HEK293 (cell line): Measurements from ENCODE around the gene LKAAEAR1.

Experiments
- EGR2 ChIP-seq: fragments of 450-650 bp; formaldehyde crosslinking; IDR thresholded peaks from 2 replicates; pipeline ENCODE4 v1.5.1; 2016; ENCODE audit warnings: low read depth, missing biosample characterization, missing genetic modification characterization
- HOXA7 ChIP-seq: sonication (generic); formaldehyde crosslinking; IDR thresholded peaks from 2 replicates; pipeline ENCODE4 v1.8.1; 2022; ENCODE audit warnings: missing genetic modification reagents, borderline replicate concordance
- HOXC10 ChIP-seq: sonication (generic); formaldehyde crosslinking; IDR thresholded peaks from 2 replicates; pipeline ENCODE4 v1.8.1; 2023; ENCODE audit warnings: mild to moderate bottlenecking, missing genetic modification reagents
- IKZF3 ChIP-seq: fragments of 450-650 bp; IDR thresholded peaks from 2 replicates; pipeline ENCODE4 v1.5.0; 2018; ENCODE audit warnings: missing biosample characterization, mild to moderate bottlenecking, missing genetic modification characterization, moderate library complexity
- KLF1 ChIP-seq: fragments of 450-650 bp; formaldehyde crosslinking; IDR thresholded peaks from 2 replicates; pipeline ENCODE4 v1.5.1; 2016; ENCODE audit warnings: missing biosample characterization, missing genetic modification characterization
- KLF9 ChIP-seq: fragments of 450-650 bp; formaldehyde crosslinking; IDR thresholded peaks from 2 replicates; pipeline ENCODE4 v1.5.1; 2016; ENCODE audit warnings: missing biosample characterization, missing genetic modification characterization, low read depth
- ZBTB20 ChIP-seq: fragments of 450-650 bp; formaldehyde crosslinking; IDR thresholded peaks from 2 replicates; pipeline ENCODE4 v1.5.1; 2016; ENCODE audit warnings: missing biosample characterization, missing genetic modification characterization
- ZFHX2 ChIP-seq: fragments of 450-650 bp; formaldehyde crosslinking; conservative IDR thresholded peaks from 2 replicates; pipeline ENCODE4 v1.5.1; 2016; ENCODE audit warnings: missing biosample characterization, missing genetic modification characterization
- ZFP37 ChIP-seq: fragments of 450-650 bp; formaldehyde crosslinking; IDR thresholded peaks from 2 replicates; pipeline ENCODE4 v1.5.1; 2016; ENCODE audit warnings: missing biosample characterization, missing genetic modification characterization
- ZNF132 ChIP-seq: fragments of 450-650 bp; formaldehyde crosslinking; IDR thresholded peaks from 2 replicates; pipeline ENCODE4 v1.5.1; 2017; ENCODE audit warnings: missing biosample characterization, missing genetic modification characterization, borderline replicate concordance
- ZNF169 ChIP-seq: fragments of 450-650 bp; formaldehyde crosslinking; IDR thresholded peaks from 2 replicates; pipeline ENCODE4 v1.5.1; 2016; ENCODE audit warnings: missing biosample characterization, missing genetic modification characterization
- ZNF174 ChIP-seq: fragments of 450-650 bp; formaldehyde crosslinking; IDR thresholded peaks from 2 replicates; pipeline ENCODE4 v1.5.0; 2017; ENCODE audit warnings: missing biosample characterization, mild to moderate bottlenecking, missing genetic modification characterization
- ZNF175 ChIP-seq: fragments of 450-650 bp; formaldehyde crosslinking; IDR thresholded peaks from 2 replicates; pipeline ENCODE4 v1.5.1; 2016; ENCODE audit warnings: missing biosample characterization, missing genetic modification characterization
- ZNF266 ChIP-seq: fragments of 450-650 bp; formaldehyde crosslinking; IDR thresholded peaks from 2 replicates; pipeline ENCODE4 v1.5.1; 2016; ENCODE audit warnings: missing biosample characterization, missing genetic modification characterization, low read depth
- ZNF274 ChIP-seq, 2 experiments: fragments of 200-500 bp in 1 of 2; fragments of 450-650 bp in 1 of 2; sonication (Bioruptor generic) in 1 of 2; formaldehyde crosslinking in 1 of 2; IDR thresholded peaks; 2 replicates each; pipeline versions ENCODE4 v1.5.1 to v1.6.1; 2014 to 2016; ENCODE audit warnings: borderline replicate concordance in 1 of 2, inconsistent platforms in 1 of 2, low read length in 1 of 2, missing biosample characterization in 1 of 2, missing genetic modification characterization in 1 of 2
- ZNF354C ChIP-seq: fragments of 450-650 bp; formaldehyde crosslinking; IDR thresholded peaks from 2 replicates; pipeline ENCODE4 v1.5.1; 2016; ENCODE audit warnings: missing biosample characterization, missing genetic modification characterization, low read depth, borderline replicate concordance
- ZNF391 ChIP-seq: fragments of 450-650 bp; formaldehyde crosslinking; IDR thresholded peaks from 2 replicates; pipeline ENCODE4 v1.5.1; 2016; ENCODE audit warnings: low read depth, missing biosample characterization, missing genetic modification characterization, borderline replicate concordance
- ZNF394 ChIP-seq: fragments of 450-650 bp; formaldehyde crosslinking; IDR thresholded peaks from 2 replicates; pipeline ENCODE4 v1.5.1; 2016; ENCODE audit warnings: missing biosample characterization, missing genetic modification characterization, mild to moderate bottlenecking, moderate library complexity, borderline replicate concordance
- ZNF510 ChIP-seq: fragments of 450-650 bp; formaldehyde crosslinking; IDR thresholded peaks from 2 replicates; pipeline ENCODE4 v1.5.1; 2018; ENCODE audit warnings: mild to moderate bottlenecking, missing genetic modification characterization, missing biosample characterization; ENCODE audit not compliant: insufficient replicate concordance
- ZNF529 ChIP-seq: fragments of 450-650 bp; formaldehyde crosslinking; IDR thresholded peaks from 2 replicates; pipeline ENCODE4 v1.5.1; 2017; ENCODE audit warnings: missing genetic modification characterization, missing biosample characterization; ENCODE audit not compliant: insufficient replicate concordance
- ZNF558 ChIP-seq: fragments of 450-650 bp; formaldehyde crosslinking; IDR thresholded peaks from 2 replicates; pipeline ENCODE4 v1.5.1; 2016; ENCODE audit warnings: missing biosample characterization, missing genetic modification characterization
- ZNF623 ChIP-seq: fragments of 450-650 bp; formaldehyde crosslinking; IDR thresholded peaks from 2 replicates; pipeline ENCODE4 v1.5.1; 2016; ENCODE audit warnings: missing biosample characterization, missing genetic modification characterization
- ZNF629 ChIP-seq: fragments of 450-650 bp; formaldehyde crosslinking; IDR thresholded peaks from 2 replicates; pipeline ENCODE4 v1.5.1; 2017; ENCODE audit warnings: missing biosample characterization, missing genetic modification characterization
- TF ChIP-seq, protein P1 (sequence below): fragments of 450-650 bp; formaldehyde crosslinking; IDR thresholded peaks from 2 replicates; pipeline ENCODE4 v1.5.1; 2016; ENCODE audit warnings: missing biosample characterization, missing genetic modification characterization
- TF ChIP-seq, protein P2 (sequence below): fragments of 450-650 bp; formaldehyde crosslinking; IDR thresholded peaks from 2 replicates; pipeline ENCODE4 v1.5.1; 2016; ENCODE audit warnings: missing biosample characterization, missing genetic modification characterization
- TF ChIP-seq, protein P3 (sequence below): fragments of 450-650 bp; formaldehyde crosslinking; IDR thresholded peaks from 2 replicates; pipeline ENCODE4 v1.5.1; 2016; ENCODE audit warnings: missing biosample characterization, missing genetic modification characterization, borderline replicate concordance
- TF ChIP-seq, protein P4 (sequence below): fragments of 450-650 bp; formaldehyde crosslinking; IDR thresholded peaks from 2 replicates; pipeline ENCODE4 v1.5.1; 2016; ENCODE audit warnings: missing biosample characterization, missing genetic modification characterization
- TF ChIP-seq, protein P5 (sequence below): fragments of 450-650 bp; formaldehyde crosslinking; IDR thresholded peaks from 2 replicates; pipeline ENCODE4 v1.5.1; 2016; ENCODE audit warnings: missing biosample characterization, missing genetic modification characterization

Gene LKAAEAR1

DNA sequence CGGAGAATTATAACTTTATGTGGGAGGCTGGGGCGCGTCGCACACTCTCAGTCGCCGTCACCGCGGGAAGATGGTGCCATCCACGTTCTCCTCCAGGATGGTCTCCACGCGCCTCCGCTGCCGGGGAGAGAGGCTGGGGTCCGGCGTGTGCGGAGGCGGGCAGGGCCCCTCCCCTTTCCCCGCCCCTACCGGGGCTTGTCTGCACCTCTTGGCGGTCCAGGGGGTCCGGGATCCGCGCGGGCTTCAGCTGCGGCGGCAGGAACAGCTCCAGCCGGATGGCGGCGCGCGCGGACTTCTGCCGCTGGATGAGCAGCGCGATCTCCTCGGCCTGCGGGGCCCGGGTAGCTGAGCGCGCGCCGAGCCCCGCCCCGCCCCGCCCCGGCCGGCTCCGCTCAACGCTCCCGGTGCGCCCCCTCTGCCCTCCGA lies 807 bp downstream of the LKAAEAR1 start (continued):
- TF ChIP-seq ZNF391 (tag by site-specific recombination) = no peak
- TF ChIP-seq ZNF394 = no peak; the same call in 1 of the 2 replicates
- TF ChIP-seq IKZF3 (tag by site-specific recombination) = peak; percentile 93
- TF ChIP-seq KLF1 (tag by site-specific recombination) = no peak; the same call in 1 of the 2 replicates
- TF ChIP-seq ZNF266 = no peak
- TF ChIP-seq, protein P1, sequence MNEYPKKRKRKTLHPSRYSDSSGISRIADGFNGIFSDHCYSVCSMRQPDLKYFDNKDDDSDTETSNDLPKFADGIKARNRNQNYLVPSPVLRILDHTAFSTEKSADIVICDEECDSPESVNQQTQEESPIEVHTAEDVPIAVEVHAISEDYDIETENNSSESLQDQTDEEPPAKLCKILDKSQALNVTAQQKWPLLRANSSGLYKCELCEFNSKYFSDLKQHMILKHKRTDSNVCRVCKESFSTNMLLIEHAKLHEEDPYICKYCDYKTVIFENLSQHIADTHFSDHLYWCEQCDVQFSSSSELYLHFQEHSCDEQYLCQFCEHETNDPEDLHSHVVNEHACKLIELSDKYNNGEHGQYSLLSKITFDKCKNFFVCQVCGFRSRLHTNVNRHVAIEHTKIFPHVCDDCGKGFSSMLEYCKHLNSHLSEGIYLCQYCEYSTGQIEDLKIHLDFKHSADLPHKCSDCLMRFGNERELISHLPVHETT (tag by site-specific recombination) = no peak
- no peak for TF ChIP-seq ZNF623 (tag by site-specific recombination)
- TF ChIP-seq, protein P2, sequence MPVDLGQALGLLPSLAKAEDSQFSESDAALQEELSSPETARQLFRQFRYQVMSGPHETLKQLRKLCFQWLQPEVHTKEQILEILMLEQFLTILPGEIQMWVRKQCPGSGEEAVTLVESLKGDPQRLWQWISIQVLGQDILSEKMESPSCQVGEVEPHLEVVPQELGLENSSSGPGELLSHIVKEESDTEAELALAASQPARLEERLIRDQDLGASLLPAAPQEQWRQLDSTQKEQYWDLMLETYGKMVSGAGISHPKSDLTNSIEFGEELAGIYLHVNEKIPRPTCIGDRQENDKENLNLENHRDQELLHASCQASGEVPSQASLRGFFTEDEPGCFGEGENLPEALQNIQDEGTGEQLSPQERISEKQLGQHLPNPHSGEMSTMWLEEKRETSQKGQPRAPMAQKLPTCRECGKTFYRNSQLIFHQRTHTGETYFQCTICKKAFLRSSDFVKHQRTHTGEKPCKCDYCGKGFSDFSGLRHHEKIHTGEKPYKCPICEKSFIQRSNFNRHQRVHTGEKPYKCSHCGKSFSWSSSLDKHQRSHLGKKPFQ (tag by site-specific recombination) = no peak
- TF ChIP-seq, protein P3, sequence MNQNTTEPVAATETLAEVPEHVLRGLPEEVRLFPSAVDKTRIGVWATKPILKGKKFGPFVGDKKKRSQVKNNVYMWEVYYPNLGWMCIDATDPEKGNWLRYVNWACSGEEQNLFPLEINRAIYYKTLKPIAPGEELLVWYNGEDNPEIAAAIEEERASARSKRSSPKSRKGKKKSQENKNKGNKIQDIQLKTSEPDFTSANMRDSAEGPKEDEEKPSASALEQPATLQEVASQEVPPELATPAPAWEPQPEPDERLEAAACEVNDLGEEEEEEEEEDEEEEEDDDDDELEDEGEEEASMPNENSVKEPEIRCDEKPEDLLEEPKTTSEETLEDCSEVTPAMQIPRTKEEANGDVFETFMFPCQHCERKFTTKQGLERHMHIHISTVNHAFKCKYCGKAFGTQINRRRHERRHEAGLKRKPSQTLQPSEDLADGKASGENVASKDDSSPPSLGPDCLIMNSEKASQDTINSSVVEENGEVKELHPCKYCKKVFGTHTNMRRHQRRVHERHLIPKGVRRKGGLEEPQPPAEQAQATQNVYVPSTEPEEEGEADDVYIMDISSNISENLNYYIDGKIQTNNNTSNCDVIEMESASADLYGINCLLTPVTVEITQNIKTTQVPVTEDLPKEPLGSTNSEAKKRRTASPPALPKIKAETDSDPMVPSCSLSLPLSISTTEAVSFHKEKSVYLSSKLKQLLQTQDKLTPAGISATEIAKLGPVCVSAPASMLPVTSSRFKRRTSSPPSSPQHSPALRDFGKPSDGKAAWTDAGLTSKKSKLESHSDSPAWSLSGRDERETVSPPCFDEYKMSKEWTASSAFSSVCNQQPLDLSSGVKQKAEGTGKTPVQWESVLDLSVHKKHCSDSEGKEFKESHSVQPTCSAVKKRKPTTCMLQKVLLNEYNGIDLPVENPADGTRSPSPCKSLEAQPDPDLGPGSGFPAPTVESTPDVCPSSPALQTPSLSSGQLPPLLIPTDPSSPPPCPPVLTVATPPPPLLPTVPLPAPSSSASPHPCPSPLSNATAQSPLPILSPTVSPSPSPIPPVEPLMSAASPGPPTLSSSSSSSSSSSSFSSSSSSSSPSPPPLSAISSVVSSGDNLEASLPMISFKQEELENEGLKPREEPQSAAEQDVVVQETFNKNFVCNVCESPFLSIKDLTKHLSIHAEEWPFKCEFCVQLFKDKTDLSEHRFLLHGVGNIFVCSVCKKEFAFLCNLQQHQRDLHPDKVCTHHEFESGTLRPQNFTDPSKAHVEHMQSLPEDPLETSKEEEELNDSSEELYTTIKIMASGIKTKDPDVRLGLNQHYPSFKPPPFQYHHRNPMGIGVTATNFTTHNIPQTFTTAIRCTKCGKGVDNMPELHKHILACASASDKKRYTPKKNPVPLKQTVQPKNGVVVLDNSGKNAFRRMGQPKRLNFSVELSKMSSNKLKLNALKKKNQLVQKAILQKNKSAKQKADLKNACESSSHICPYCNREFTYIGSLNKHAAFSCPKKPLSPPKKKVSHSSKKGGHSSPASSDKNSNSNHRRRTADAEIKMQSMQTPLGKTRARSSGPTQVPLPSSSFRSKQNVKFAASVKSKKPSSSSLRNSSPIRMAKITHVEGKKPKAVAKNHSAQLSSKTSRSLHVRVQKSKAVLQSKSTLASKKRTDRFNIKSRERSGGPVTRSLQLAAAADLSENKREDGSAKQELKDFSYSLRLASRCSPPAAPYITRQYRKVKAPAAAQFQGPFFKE (tag by site-specific recombination) = no peak
- TF ChIP-seq ZFHX2 (tag by site-specific recombination) = peak; percentile 52
- TF ChIP-seq, protein P4, sequence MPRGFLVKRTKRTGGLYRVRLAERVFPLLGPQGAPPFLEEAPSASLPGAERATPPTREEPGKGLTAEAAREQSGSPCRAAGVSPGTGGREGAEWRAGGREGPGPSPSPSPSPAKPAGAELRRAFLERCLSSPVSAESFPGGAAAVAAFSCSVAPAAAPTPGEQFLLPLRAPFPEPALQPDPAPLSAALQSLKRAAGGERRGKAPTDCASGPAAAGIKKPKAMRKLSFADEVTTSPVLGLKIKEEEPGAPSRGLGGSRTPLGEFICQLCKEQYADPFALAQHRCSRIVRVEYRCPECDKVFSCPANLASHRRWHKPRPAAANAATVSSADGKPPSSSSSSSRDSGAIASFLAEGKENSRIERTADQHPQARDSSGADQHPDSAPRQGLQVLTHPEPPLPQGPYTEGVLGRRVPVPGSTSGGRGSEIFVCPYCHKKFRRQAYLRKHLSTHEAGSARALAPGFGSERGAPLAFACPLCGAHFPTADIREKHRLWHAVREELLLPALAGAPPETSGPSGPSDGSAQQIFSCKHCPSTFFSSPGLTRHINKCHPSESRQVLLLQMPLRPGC (tag by site-specific recombination) = no peak
- TF ChIP-seq ZNF174 = no peak
- no peak for TF ChIP-seq ZNF354C (tag by site-specific recombination)
- no peak for TF ChIP-seq ZNF510 (tag by site-specific recombination)
- no peak for TF ChIP-seq ZNF629 (tag by site-specific recombination)
- no peak for TF ChIP-seq EGR2
- TF ChIP-seq, protein P5, sequence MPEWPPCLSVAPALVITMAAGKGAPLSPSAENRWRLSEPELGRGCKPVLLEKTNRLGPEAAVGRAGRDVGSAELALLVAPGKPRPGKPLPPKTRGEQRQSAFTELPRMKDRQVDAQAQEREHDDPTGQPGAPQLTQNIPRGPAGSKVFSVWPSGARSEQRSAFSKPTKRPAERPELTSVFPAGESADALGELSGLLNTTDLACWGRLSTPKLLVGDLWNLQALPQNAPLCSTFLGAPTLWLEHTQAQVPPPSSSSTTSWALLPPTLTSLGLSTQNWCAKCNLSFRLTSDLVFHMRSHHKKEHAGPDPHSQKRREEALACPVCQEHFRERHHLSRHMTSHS = no peak
- TF ChIP-seq KLF9 = peak; percentile 61; the same call in 1 of the 2 replicates
- TF ChIP-seq ZBTB20 (tag by site-specific recombination) = no peak; the same call in 1 of the 2 replicates
- TF ChIP-seq ZNF529 = no peak
- TF ChIP-seq ZNF558 (tag by site-specific recombination) = no peak
- TF ChIP-seq ZFP37 = no peak
- no peak for TF ChIP-seq HOXC10 (CRISPR knock-in tag)
- TF ChIP-seq HOXA7 = no peak
- TF ChIP-seq ZNF175 (tag by site-specific recombination) = no peak
- TF ChIP-seq ZNF274 (IDR thresholded peaks at IDR 0.05; ENCODE audit: low read length) = no peak
- TF ChIP-seq ZNF274 (tag by site-specific recombination; IDR thresholded peaks at IDR 0.05; ENCODE audit: borderline replicate concordance) = no peak
- TF ChIP-seq ZNF132 (tag by site-specific recombination) = no peak
- no peak for TF ChIP-seq ZNF169
